OCI-LY1 (cell line): ENCODE data around the gene TMCC1.
"Not testable (repeated sequence)": the region's sequence is repeated elsewhere in the genome, so short reads cannot be mapped to it uniquely, and the experiment has no call there.

Experiments used
- H2AFZ ChIP-seq: fragments of 200-600 bp; sonication (generic), shearing (Covaris generic); 2 replicates; pipeline ENCODE4 v1.6.0; 2014; ENCODE audit warnings: antibody characterized with exemption, mild to moderate bottlenecking, low read length
- H3F3A ChIP-seq: fragments of 200-600 bp; sonication (generic), shearing (Covaris generic); 2 replicates; pipeline ENCODE4 v1.6.0; 2014; ENCODE audit warnings: mild to moderate bottlenecking, antibody characterized with exemption, low read length, moderate library complexity; ENCODE audit not compliant: insufficient read depth
- H3K27ac ChIP-seq: fragments of 200-600 bp; sonication (generic); 2 replicates; pipeline ENCODE4 v1.5.1; 2014; ENCODE audit warnings: low read length, mixed run types, mild to moderate bottlenecking, low read depth; ENCODE audit not compliant: poor library complexity, severe bottlenecking
- H3K27me3 ChIP-seq: fragments of 200-600 bp; sonication (generic); 2 replicates; pipeline ENCODE4 v1.6.0; 2014; ENCODE audit warnings: antibody characterized with exemption, mild to moderate bottlenecking, low read length, moderate library complexity; ENCODE audit not compliant: insufficient read depth
- H3K36me3 ChIP-seq: fragments of 200-600 bp; sonication (generic); 2 replicates; pipeline ENCODE4 v1.6.1; 2014; ENCODE audit warnings: mild to moderate bottlenecking, antibody characterized with exemption, low read length, moderate library complexity, mixed read lengths; ENCODE audit not compliant: insufficient read depth
- H3K4me1 ChIP-seq: fragments of 200-600 bp; sonication (generic); 2 replicates; pipeline ENCODE4 v1.5.1; 2014; ENCODE audit warnings: mild to moderate bottlenecking, low read length, moderate library complexity; ENCODE audit not compliant: insufficient read depth, severe bottlenecking
- H3K4me2 ChIP-seq: fragments of 200-600 bp; sonication (generic), shearing (Covaris generic); 2 replicates; pipeline ENCODE4 v1.6.1; 2014; ENCODE audit warnings: low read length
- H3K4me3 ChIP-seq: fragments of 200-600 bp; sonication (generic); 2 replicates; pipeline ENCODE4 v1.5.1; 2014; ENCODE audit warnings: low read length, low read depth, mild to moderate bottlenecking, mixed read lengths; ENCODE audit not compliant: poor library complexity, severe bottlenecking
- H3K79me2 ChIP-seq: fragments of 200-600 bp; shearing (Covaris generic); 2 replicates; pipeline ENCODE4 v1.6.1; 2016; ENCODE audit warnings: mixed run types, low read length, mixed read lengths; ENCODE audit not compliant: insufficient read depth
- H3K9ac ChIP-seq: fragments of 200-600 bp; sonication (generic), shearing (Covaris generic); 2 replicates; pipeline ENCODE4 v1.6.1; 2014; ENCODE audit warnings: mild to moderate bottlenecking, low read length, mixed read lengths
- H3K9me2 ChIP-seq: fragments of 200-600 bp; sonication (generic), shearing (Covaris generic); 2 replicates; pipeline ENCODE4 v1.6.1; 2014; ENCODE audit warnings: low read depth, mild to moderate bottlenecking, low read length, mixed read lengths
- H3K9me3 ChIP-seq: fragments of 200-600 bp; shearing (Covaris generic); 2 replicates; pipeline ENCODE4 v1.6.1; 2014; ENCODE audit warnings: low read length, mixed read lengths
- H4K20me1 ChIP-seq: fragments of 200-600 bp; sonication (generic), shearing (Covaris generic); 2 replicates; pipeline ENCODE4 v1.6.0; 2016; ENCODE audit warnings: mild to moderate bottlenecking, low read length; ENCODE audit not compliant: insufficient read depth
- EZH2 ChIP-seq: fragments of 200-600 bp; sonication (generic), shearing (Covaris generic); IDR thresholded peaks from 2 replicates; pipeline ENCODE4 v1.8.0; 2017; ENCODE audit warnings: borderline replicate concordance, mixed run types, mild to moderate bottlenecking, antibody characterized with exemption, low read length, moderate library complexity, mixed read lengths
- TF ChIP-seq, protein P1 (sequence below): fragments of 200-600 bp; sonication (generic), shearing (Covaris generic); IDR thresholded peaks from 2 replicates; pipeline ENCODE4 v1.5.1; 2017; ENCODE audit warnings: mild to moderate bottlenecking, antibody characterized with exemption, low read length, moderate library complexity, mixed read lengths

Gene TMCC1

DNA sequence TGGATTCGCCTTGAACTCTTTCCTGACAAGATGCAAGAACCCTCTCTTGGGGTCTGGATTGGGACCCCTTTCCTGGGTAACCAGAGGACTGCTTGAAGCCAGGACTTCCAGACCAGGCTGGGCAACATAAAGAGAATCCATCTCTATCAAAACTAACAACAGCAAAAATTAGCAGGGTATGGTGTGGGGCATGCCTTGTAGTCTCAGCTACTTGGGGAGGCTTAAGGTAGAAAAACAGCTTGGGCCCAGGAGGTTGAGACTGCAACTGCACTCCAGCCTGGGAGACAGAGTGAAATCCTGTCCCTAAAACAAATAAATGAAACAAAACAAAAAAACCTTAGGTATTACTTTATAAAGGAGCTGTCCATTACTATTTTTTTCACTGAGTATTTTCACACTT, 193.9 kb downstream of the TMCC1 start:
- Histone ChIP-seq H4K20me1 (no peaks in the 10 kb centered on the region), H3K9me3 (peaks cover 8% of the 10 kb centered on the region), H2AFZ (no peak overlapping the region), H3K9me2 (no peaks in the 10 kb centered on the region), H3K36me3 (no peaks in the 10 kb centered on the region), H3K9ac (no peak overlapping the region), H3K79me2 (no peaks in the 10 kb centered on the region), H3K4me3 (no peak overlapping the region), H3K27ac (no peak overlapping the region), H3K27me3 (no peaks in the 10 kb centered on the region), H3K4me2 (no peak overlapping the region), H3K4me1 (no peaks in the 10 kb centered on the region), H3F3A (no peaks in the 10 kb centered on the region)
- no peak for TF ChIP-seq EZH2
- TF ChIP-seq, protein P1, sequence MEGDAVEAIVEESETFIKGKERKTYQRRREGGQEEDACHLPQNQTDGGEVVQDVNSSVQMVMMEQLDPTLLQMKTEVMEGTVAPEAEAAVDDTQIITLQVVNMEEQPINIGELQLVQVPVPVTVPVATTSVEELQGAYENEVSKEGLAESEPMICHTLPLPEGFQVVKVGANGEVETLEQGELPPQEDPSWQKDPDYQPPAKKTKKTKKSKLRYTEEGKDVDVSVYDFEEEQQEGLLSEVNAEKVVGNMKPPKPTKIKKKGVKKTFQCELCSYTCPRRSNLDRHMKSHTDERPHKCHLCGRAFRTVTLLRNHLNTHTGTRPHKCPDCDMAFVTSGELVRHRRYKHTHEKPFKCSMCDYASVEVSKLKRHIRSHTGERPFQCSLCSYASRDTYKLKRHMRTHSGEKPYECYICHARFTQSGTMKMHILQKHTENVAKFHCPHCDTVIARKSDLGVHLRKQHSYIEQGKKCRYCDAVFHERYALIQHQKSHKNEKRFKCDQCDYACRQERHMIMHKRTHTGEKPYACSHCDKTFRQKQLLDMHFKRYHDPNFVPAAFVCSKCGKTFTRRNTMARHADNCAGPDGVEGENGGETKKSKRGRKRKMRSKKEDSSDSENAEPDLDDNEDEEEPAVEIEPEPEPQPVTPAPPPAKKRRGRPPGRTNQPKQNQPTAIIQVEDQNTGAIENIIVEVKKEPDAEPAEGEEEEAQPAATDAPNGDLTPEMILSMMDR, result no peak

GRCh38 chr3:129699199-129699598, 194.3 kb downstream of the TMCC1 start:
- no peaks in the 10 kb centered on the region for H4K20me1 ChIP-seq
- H3K27me3 ChIP-seq, result no peaks in the 10 kb centered on the region
- H3K9me3 ChIP-seq, result peaks cover 8% of the 10 kb centered on the region
- no peaks in the 10 kb centered on the region for H3F3A ChIP-seq
- H3K27ac ChIP-seq, result no peak overlapping the region
- no peak for TF ChIP-seq EZH2
- TF ChIP-seq, protein P1, result no peak
- no peaks in the 10 kb centered on the region for H3K4me1 ChIP-seq
- H3K79me2 ChIP-seq, result no peaks in the 10 kb centered on the region
- H3K4me3 ChIP-seq, result no peak overlapping the region
- H3K36me3 ChIP-seq, result no peaks in the 10 kb centered on the region
- no peak overlapping the region for H3K4me2 ChIP-seq
- H2AFZ ChIP-seq, result no peak overlapping the region
- no peaks in the 10 kb centered on the region for H3K9me2 ChIP-seq
- no peak overlapping the region for H3K9ac ChIP-seq

- TF ChIP-seq, protein P1, result no peak
- no peak for TF ChIP-seq EZH2
- no peaks in the 10 kb centered on the region for H3K4me1 ChIP-seq
- H3K9ac ChIP-seq, result no peak overlapping the region
- no peak overlapping the region for H2AFZ ChIP-seq
- no peaks in the 10 kb centered on the region for H3F3A ChIP-seq
- no peaks in the 10 kb centered on the region for H3K27me3 ChIP-seq
- no peak overlapping the region for H3K4me2 ChIP-seq
- H4K20me1 ChIP-seq, result no peaks in the 10 kb centered on the region
- H3K27ac ChIP-seq, result no peak overlapping the region
- no peaks in the 10 kb centered on the region for H3K9me2 ChIP-seq
- H3K9me3 ChIP-seq, result peaks cover 8% of the 10 kb centered on the region
- no peaks in the 10 kb centered on the region for H3K79me2 ChIP-seq
- H3K4me3 ChIP-seq, result no peak overlapping the region
- H3K36me3 ChIP-seq, result no peaks in the 10 kb centered on the region
Measured at GRCh38 chr3:129697229-129697969, 196.1 kb downstream of the TMCC1 start.

DNA sequence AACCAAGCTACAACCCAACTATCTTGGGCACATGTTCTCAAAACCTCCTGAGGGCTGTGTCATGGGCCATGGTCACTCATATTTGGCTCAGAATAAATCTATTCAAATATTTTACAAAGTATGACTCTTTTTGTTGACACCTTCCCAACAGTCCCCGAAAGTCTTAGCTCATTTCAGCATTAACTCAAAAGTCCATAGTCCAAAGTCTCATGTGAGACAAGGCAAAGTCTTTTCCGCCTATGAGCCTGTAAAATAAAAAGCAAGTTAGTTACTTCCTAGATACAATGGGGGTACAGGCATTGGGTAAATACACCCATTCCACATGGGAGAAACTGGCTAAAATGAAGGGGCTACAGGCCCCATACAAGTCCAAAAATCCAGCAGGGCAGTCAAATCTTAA, 197.1 kb downstream of the TMCC1 start:
- H3K4me2 ChIP-seq, H3K36me3 ChIP-seq, H3F3A ChIP-seq, H2AFZ ChIP-seq, H3K4me1 ChIP-seq, H3K27me3 ChIP-seq, H3K4me3 ChIP-seq, H3K9me3 ChIP-seq, H4K20me1 ChIP-seq, H3K9ac ChIP-seq, H3K79me2 ChIP-seq, H3K9me2 ChIP-seq, H3K27ac ChIP-seq: not testable (repeated sequence)
